OCI-LY7 (cell line): ENCODE data around the gene PLEKHA6. TPM values are rescaled to one million over a fixed set of nuclear protein-coding genes. Genes with fewer than 3 reads are reported as not detected.

Source experiments
- BruUV-seq: library from RNA; stranded (reverse); fragments of 400-500 nt; replicated peaks from 2 replicates; lab custom pipeline; 2021; lab: Mats Ljungman, UMichigan
- CTCF ChIA-PET: fragments of 300-600 bp; sonication (Branson Sonifier 250); formaldehyde crosslinking; loops from one replicate; lab custom pipeline; 2022; ENCODE audit warnings: antibody characterized with exemption; ENCODE audit not compliant: unreplicated experiment; lab: Charles Lee
- POLR2A ChIA-PET: fragments of 300-600 bp; sonication (Branson Sonifier 250); formaldehyde crosslinking; loops from one replicate; lab custom pipeline; 2022; ENCODE audit warnings: antibody characterized with exemption; lab: Charles Lee
- DNase-seq: peaks from one replicate; pipeline ENCODE4 v3.0.0-alpha.2; 2015; ENCODE audit warnings: low spot score
- H2AFZ ChIP-seq: fragments of 200-600 bp; sonication (generic), shearing (Covaris generic); 2 replicates; pipeline ENCODE4 v1.6.1; 2014; ENCODE audit warnings: mild to moderate bottlenecking, antibody characterized with exemption, low read length, moderate library complexity
- H3K27ac ChIP-seq: fragments of 200-600 bp; sonication (generic); 2 replicates; pipeline ENCODE4 v1.5.1; 2014; ENCODE audit warnings: mixed run types, low read depth, mild to moderate bottlenecking, moderate library complexity, low read length, inconsistent platforms; ENCODE audit not compliant: poor library complexity, severe bottlenecking
- H3K36me3 ChIP-seq: fragments of 200-600 bp; sonication (generic); 2 replicates; pipeline ENCODE4 v1.6.1; 2014; ENCODE audit warnings: mild to moderate bottlenecking, antibody characterized with exemption, low read length, moderate library complexity, mixed read lengths; ENCODE audit not compliant: insufficient read depth
- H3K4me1 ChIP-seq: fragments of 200-600 bp; sonication (generic); 2 replicates; pipeline ENCODE4 v1.5.1; 2014; ENCODE audit warnings: mild to moderate bottlenecking, low read length; ENCODE audit not compliant: insufficient read depth, poor library complexity, severe bottlenecking
- H3K4me2 ChIP-seq: fragments of 200-600 bp; sonication (generic); 2 replicates; pipeline ENCODE4 v1.6.1; 2014; ENCODE audit warnings: mild to moderate bottlenecking, low read length
- H3K4me3 ChIP-seq: fragments of 200-600 bp; sonication (generic); 2 replicates; pipeline ENCODE4 v1.5.1; 2014; ENCODE audit warnings: mild to moderate bottlenecking, low read depth, low read length; ENCODE audit not compliant: poor library complexity, severe bottlenecking
- H3K79me2 ChIP-seq: fragments of 200-600 bp; sonication (generic); 2 replicates; pipeline ENCODE4 v1.6.1; 2016; ENCODE audit warnings: low read depth, mild to moderate bottlenecking, low read length, moderate library complexity, mixed read lengths; ENCODE audit not compliant: insufficient read depth
- H3K9me2 ChIP-seq: fragments of 200-600 bp; sonication (generic); 2 replicates; pipeline ENCODE4 v1.6.1; 2016; ENCODE audit warnings: mild to moderate bottlenecking, low read length, mixed read lengths; ENCODE audit not compliant: insufficient read depth
- H3K9me3 ChIP-seq: fragments of 200-600 bp; sonication (generic); 2 replicates; pipeline ENCODE4 v1.6.1; 2014; ENCODE audit warnings: mild to moderate bottlenecking, mixed run types, low read length, mixed read lengths
- H4K20me1 ChIP-seq: fragments of 200-600 bp; sonication (generic); 2 replicates; pipeline ENCODE4 v1.6.1; 2014; ENCODE audit warnings: mild to moderate bottlenecking, antibody characterized with exemption, low read length, moderate library complexity, mixed read lengths; ENCODE audit not compliant: insufficient read depth
- CTCF ChIP-seq: fragments of 200-600 bp; sonication (generic); conservative IDR thresholded peaks from 2 replicates; pipeline ENCODE4 v1.5.1; 2014; ENCODE audit warnings: mild to moderate bottlenecking, antibody characterized with exemption, low read length, moderate library complexity, mixed read lengths
- EZH2phosphoT487 ChIP-seq: fragments of 200-600 bp; sonication (generic); IDR thresholded peaks from 2 replicates; pipeline ENCODE4 v1.6.1; 2018; ENCODE audit warnings: low read depth, borderline replicate concordance, mild to moderate bottlenecking, mixed run types, antibody characterized with exemption, low read length, moderate library complexity, mixed read lengths
- intact Hi-C: fragments of 100-400 bp; cut with micrococcal nuclease; formaldehyde crosslinking; loops from one replicate; pipeline ENCODE4 v1.10.0; 2022; ENCODE audit not compliant: unreplicated experiment
- total RNA-seq, 2 experiments: library from RNA; depleted of rRNA in 1 of 2; stranded (reverse); fragments of >200 nt in 1 of 2; shearing (Covaris generic) in 1 of 2; gene quantifications; 2 replicates each; pipeline ENCODE4 v1.2.3, GENCODE V29; 2014 to 2022

Gene PLEKHA6
- total RNA-seq, 2 experiments from 2014 or later = not detected

GRCh38 chr1:204198348-204199340 lies 161.1 kb downstream of the PLEKHA6 start:
- Histone ChIP-seq H4K20me1 (no peaks in the 10 kb centered on the region), H3K27ac (no peak overlapping the region), H3K36me3 (no peaks in the 10 kb centered on the region), H3K9me3 (no peaks in the 10 kb centered on the region), H3K4me1 (no peaks in the 10 kb centered on the region), H3K9me2 (no peaks in the 10 kb centered on the region), H3K79me2 (no peaks in the 10 kb centered on the region), H3K4me2 (no peak overlapping the region), H2AFZ (no peak overlapping the region), H3K4me3 (no peak overlapping the region)
- POLR2A ChIA-PET = no interaction called here
- intact Hi-C loops = no loop called here
- DNase-seq = no peak
- BruUV-seq = no TSS peak
- TF ChIP-seq EZH2phosphoT487 = no peak
- no peak for TF ChIP-seq CTCF
- CTCF ChIA-PET = interaction anchor here (0.7 kb wide), 1 partner anchor 1388 kb away, joined by 3 read pairs; no protein-coding TSS in a partner anchor

GRCh38 chr1:204197068-204197467 lies 162.7 kb downstream of the PLEKHA6 start:
- H3K4me3 ChIP-seq = no peak overlapping the region
- no peaks in the 10 kb centered on the region for H3K4me1 ChIP-seq
- H3K9me2 ChIP-seq = no peaks in the 10 kb centered on the region
- H3K79me2 ChIP-seq = no peaks in the 10 kb centered on the region
- intact Hi-C loops = no loop called here
- no peaks in the 10 kb centered on the region for H3K36me3 ChIP-seq
- no peak overlapping the region for H2AFZ ChIP-seq
- DNase-seq = no peak
- H3K27ac ChIP-seq = no peak overlapping the region
- ChIA-PET POLR2A (no interaction called here), CTCF (no interaction called here)
- H4K20me1 ChIP-seq = no peaks in the 10 kb centered on the region
- H3K4me2 ChIP-seq = no peak overlapping the region
- no TSS peak for BruUV-seq
- H3K9me3 ChIP-seq = no peaks in the 10 kb centered on the region
- no peak for TF ChIP-seq CTCF
- no peak for TF ChIP-seq EZH2phosphoT487
